ENCODE measurements around the gene ZNF302.

Gene ZNF302

DNA sequence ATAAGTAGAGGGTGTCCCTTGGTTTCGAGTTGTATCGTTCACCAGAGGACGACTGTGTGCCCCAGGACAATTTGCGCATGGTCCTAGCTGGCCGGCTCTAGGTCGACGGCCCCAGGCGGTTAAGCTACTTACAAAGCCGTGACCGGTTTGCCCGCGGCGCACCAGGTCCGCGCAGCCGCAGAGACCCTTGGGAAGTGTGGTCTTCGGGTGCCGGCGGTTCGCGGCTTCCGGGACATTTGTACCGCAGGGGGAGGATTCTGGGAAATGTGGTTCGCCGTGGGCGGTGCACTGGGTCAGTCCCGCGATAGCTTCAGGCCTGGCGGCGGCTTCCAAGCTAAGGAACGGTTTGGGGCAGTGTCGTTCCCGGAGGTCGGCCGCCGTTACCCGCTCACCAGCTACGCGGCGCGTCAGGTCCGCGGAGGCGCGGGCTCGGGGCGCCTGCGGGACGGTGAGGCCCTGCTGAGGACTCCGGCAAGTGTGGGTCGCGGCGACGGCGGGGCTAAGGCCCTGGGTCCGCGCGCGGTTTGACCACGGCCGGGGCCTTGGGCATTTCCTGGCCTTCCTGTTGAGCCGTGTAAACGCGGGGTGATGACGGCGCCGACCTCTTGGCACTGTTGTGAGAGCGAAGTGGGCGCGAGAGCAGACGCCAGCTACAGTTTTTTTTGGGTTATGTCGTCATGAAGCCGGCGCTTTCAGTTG lies at the start of gene ZNF302:
ZNF302 (plus strand) TSS at position 293 of the 699 bp plus-strand sequence. CDS start 1,127 bp downstream, outside the sequence.
- H3K4me3 ChIP-seq (ENCODE audit: low read depth in 1 of 2, low read length in 2 of 2) = peak within 1 kb of the TSS; percentile 90 to 94
- peaks cover 18 to 33% of the 10 kb centered on the region in 2 donors for H3K36me3 ChIP-seq (ENCODE audit: control insufficient read depth in 1 of 2, insufficient read depth in 2 of 2, low read length in 2 of 2)
- H3K9ac ChIP-seq (ENCODE audit: low read depth in 1 of 2, low read length in 2 of 2) = peak within 1 kb of the TSS; percentile 86 to 89
- peak within 1 kb of the TSS; percentile 96 for H3K27ac ChIP-seq (ENCODE audit: low read depth, low read length)
- peaks cover 6 to 11% of the 10 kb centered on the region in 2 donors for H3K4me1 ChIP-seq (ENCODE audit: control insufficient read depth in 1 of 2, insufficient read depth in 2 of 2, low read length in 2 of 2)
- H3K9me3 ChIP-seq (ENCODE audit: control insufficient read depth in 1 of 2, low read length in 2 of 2) = peaks cover 8 to 31% of the 10 kb centered on the region in 2 donors
- no peaks in the 10 kb centered on the region for H3K27me3 ChIP-seq (ENCODE audit: control insufficient read depth in 1 of 2, insufficient read depth in 2 of 2, low read length in 2 of 2)

DNA sequence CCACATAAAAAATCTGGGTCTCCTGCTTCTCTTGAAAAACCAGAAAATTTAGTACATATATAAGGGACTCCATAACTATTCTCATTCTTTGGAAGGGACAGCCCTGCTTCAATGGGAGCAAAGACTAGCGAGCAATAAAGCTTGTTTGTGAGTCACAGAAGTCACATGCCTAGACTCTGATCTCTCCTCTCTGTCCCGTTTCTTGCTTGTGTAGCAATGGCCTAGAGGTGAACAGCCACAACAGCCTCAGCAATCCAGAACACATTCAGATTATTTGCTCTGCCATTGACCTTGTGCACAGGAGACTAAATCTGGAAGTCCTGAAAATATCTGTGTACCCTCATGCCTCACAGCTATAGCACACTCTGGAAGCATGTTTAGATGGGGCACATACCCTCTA lies 43.7 kb upstream of the ZNF302 start:
- H3K36me3 ChIP-seq (ENCODE audit: control insufficient read depth in 1 of 2, insufficient read depth in 2 of 2, low read length in 2 of 2) = no peaks in the 10 kb centered on the region
- H3K27ac ChIP-seq (ENCODE audit: low read depth, low read length) = no peak overlapping the region
- no peaks in the 10 kb centered on the region for H3K4me1 ChIP-seq (ENCODE audit: control insufficient read depth in 1 of 2, insufficient read depth in 2 of 2, low read length in 2 of 2)
- H3K9me3 ChIP-seq (ENCODE audit: control insufficient read depth in 1 of 2, low read length in 2 of 2) = peaks cover 11 to 26% of the 10 kb centered on the region in 2 donors
- no peak overlapping the region for H3K4me3 ChIP-seq (ENCODE audit: low read depth in 1 of 2, low read length in 2 of 2)
- no peaks in the 10 kb centered on the region for H3K27me3 ChIP-seq (ENCODE audit: control insufficient read depth in 1 of 2, insufficient read depth in 2 of 2, low read length in 2 of 2)
- H3K9ac ChIP-seq (ENCODE audit: low read depth in 1 of 2, low read length in 2 of 2) = no peak overlapping the region

DNA sequence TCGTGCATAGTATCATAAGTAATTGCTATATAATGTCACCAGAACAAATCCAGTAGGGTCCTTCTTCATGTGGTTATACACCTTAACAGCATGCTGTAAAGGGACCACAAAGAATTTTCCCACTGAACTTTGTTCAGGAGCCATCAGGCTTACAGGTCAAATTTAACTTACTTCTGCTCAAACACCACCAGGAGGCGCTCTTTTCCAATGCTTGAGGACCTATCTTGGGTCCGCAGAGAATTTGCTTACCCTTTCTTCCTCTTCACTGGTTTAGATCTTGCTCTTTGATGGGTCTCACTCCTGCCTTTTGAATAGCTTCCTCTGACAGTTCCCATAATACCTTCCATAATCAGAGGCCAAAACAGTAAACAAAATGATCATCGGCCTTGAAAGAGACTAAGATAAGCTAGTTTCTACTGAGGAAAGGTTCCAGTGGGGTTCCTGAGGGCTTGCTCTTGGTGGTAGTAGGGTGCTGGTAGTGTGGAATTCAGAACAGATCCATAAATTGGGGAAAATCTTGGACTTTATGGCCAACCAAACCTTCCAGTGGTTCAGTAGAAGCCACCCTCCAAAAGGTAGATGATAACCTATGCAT lies 37.9 kb upstream of the ZNF302 start:
- no peaks in the 10 kb centered on the region for H3K4me1 ChIP-seq (ENCODE audit: control insufficient read depth in 1 of 2, insufficient read depth in 2 of 2, low read length in 2 of 2)
- peaks cover 11 to 14% of the 10 kb centered on the region in 2 donors for H3K9me3 ChIP-seq (ENCODE audit: control insufficient read depth in 1 of 2, low read length in 2 of 2)
- no peak overlapping the region for H3K4me3 ChIP-seq (ENCODE audit: low read depth in 1 of 2, low read length in 2 of 2)
- H3K27ac ChIP-seq (ENCODE audit: low read depth, low read length) = no peak overlapping the region
- no peak overlapping the region for H3K9ac ChIP-seq (ENCODE audit: low read depth in 1 of 2, low read length in 2 of 2)
- no peaks in the 10 kb centered on the region for H3K36me3 ChIP-seq (ENCODE audit: control insufficient read depth in 1 of 2, insufficient read depth in 2 of 2, low read length in 2 of 2)
- H3K27me3 ChIP-seq (ENCODE audit: control insufficient read depth in 1 of 2, insufficient read depth in 2 of 2, low read length in 2 of 2) = no peaks in the 10 kb centered on the region

DNA sequence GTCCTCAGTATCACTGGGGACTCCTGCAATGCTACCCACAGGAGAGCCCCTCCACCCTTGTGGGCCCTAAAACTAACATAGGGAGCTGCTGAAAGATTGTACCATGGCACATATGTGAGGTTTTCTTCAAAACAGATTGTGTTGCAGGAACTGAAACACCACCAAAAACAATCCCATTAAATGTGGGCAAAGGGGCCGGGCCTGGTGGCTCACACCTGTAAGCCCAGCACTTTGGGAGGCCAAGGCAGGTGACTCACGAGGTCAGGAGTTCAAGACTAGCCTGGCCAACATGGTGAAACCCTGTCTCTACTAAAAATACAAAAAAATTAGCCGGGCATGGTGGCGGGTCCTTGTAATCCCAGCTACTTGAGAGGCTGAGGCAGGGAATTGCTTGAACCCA lies 35.2 kb upstream of the ZNF302 start:
- H3K36me3 ChIP-seq (ENCODE audit: control insufficient read depth in 1 of 2, insufficient read depth in 2 of 2, low read length in 2 of 2) = no peaks in the 10 kb centered on the region
- H3K4me3 ChIP-seq (ENCODE audit: low read depth in 1 of 2, low read length in 2 of 2) = no peak overlapping the region
- H3K4me1 ChIP-seq (ENCODE audit: control insufficient read depth in 1 of 2, insufficient read depth in 2 of 2, low read length in 2 of 2) = no peaks in the 10 kb centered on the region
- no peaks in the 10 kb centered on the region for H3K9me3 ChIP-seq (ENCODE audit: control insufficient read depth in 1 of 2, low read length in 2 of 2)
- H3K27me3 ChIP-seq (ENCODE audit: control insufficient read depth in 1 of 2, insufficient read depth in 2 of 2, low read length in 2 of 2) = no peaks in the 10 kb centered on the region
- no peak overlapping the region for H3K27ac ChIP-seq (ENCODE audit: low read depth, low read length)
- H3K9ac ChIP-seq (ENCODE audit: low read depth in 1 of 2, low read length in 2 of 2) = no peak overlapping the region

DNA sequence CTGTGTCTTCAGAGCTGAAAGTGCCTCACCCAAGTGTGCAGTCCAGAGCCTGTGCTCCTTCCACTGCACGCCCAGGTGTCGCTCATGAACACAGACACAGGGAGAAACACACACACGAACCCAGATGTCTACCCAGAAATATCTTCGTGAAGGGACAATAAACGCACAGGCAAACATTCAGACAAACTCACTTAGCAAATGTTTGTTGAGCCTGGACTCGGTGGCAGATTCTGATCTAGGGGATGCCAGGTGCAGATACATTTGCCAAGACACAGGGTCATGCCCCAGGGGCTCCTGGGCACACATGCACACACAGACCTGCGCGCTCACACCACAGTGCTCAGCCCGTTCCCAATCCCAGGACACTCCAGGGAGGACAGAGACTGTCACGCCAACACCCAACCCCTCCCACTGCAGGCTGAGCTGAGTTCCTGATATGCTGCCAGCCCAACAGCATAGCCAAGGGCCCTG lies 32.5 kb upstream of the ZNF302 start:
- Histone ChIP-seq H3K4me3 (ENCODE audit: low read depth in 1 of 2, low read length in 2 of 2) (no peak overlapping the region), H3K36me3 (ENCODE audit: control insufficient read depth in 1 of 2, insufficient read depth in 2 of 2, low read length in 2 of 2) (no peaks in the 10 kb centered on the region), H3K27ac (ENCODE audit: low read depth, low read length) (no peak overlapping the region), H3K9ac (ENCODE audit: low read depth in 1 of 2, low read length in 2 of 2) (no peak overlapping the region), H3K4me1 (ENCODE audit: control insufficient read depth in 1 of 2, insufficient read depth in 2 of 2, low read length in 2 of 2) (no peaks in the 10 kb centered on the region), H3K9me3 (ENCODE audit: control insufficient read depth in 1 of 2, low read length in 2 of 2) (no peaks in the 10 kb centered on the region), H3K27me3 (ENCODE audit: control insufficient read depth in 1 of 2, insufficient read depth in 2 of 2, low read length in 2 of 2) (no peaks in the 10 kb centered on the region)

DNA sequence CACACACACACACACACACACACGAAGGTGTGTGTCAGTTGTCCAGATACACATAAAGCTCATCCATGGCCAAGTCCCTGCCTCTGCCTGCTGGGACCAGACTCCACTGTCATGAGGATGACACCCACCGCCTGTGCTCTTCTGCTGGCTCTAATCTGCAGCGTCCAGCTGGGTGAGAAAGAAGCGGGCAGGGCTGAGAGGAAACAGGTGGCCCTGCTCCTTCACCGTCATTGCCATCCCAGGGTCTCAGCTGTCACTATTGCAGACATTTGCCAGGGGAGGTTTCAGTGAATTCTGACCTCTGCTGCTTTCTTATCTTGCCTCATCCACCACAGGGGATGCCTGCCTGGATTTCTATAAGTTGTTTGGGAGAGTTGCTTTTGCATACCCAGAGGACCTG lies 31.9 kb upstream of the ZNF302 start:
- H3K27ac ChIP-seq (ENCODE audit: low read depth, low read length) = no peak overlapping the region
- no peak overlapping the region for H3K9ac ChIP-seq (ENCODE audit: low read depth in 1 of 2, low read length in 2 of 2)
- no peaks in the 10 kb centered on the region for H3K27me3 ChIP-seq (ENCODE audit: control insufficient read depth in 1 of 2, insufficient read depth in 2 of 2, low read length in 2 of 2)

DNA sequence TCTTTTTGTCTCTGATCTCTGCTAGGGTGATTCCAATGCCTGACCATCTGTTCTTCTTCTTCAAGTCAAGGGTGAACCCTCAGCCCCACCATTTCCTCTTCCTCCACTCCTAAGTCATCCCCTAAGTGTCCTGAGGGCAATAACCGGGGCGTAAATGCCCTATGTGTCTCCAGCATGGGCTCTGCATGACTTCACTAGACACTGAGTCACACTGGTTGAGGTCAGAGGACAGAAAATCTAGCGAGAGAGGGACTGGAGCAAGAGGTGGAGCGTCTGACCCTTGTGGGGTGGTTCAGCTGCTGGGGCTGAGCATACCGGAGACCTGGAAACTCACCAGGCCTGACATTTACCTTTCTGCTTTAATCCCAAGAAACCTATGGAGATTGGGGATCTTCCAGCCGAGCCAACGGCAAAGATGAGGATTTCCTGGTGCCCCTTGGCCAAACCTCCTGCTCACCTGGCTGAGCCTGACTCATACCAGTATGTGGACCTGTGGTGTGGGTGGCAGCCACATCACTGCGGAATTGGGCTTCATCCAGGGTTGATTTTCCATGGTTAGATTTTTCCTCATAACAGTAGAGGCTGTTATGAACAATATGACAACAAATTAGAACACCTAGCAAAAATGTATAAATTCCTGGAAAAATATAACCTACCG lies 27.5 kb upstream of the ZNF302 start:
- Histone ChIP-seq H3K4me3 (ENCODE audit: low read depth in 1 of 2, low read length in 2 of 2) (no peak overlapping the region), H3K27ac (ENCODE audit: low read depth, low read length) (no peak overlapping the region), H3K4me1 (ENCODE audit: control insufficient read depth in 1 of 2, insufficient read depth in 2 of 2, low read length in 2 of 2) (no peaks in the 10 kb centered on the region)

More for the DNA sequence above, 31.9 kb upstream of the ZNF302 start:
- H3K4me3 ChIP-seq (ENCODE audit: low read depth in 1 of 2, low read length in 2 of 2) = no peak overlapping the region
- H3K36me3 ChIP-seq (ENCODE audit: control insufficient read depth in 1 of 2, insufficient read depth in 2 of 2, low read length in 2 of 2) = no peaks in the 10 kb centered on the region
- H3K9me3 ChIP-seq (ENCODE audit: control insufficient read depth in 1 of 2, low read length in 2 of 2) = no peaks in the 10 kb centered on the region
- no peaks in the 10 kb centered on the region for H3K4me1 ChIP-seq (ENCODE audit: control insufficient read depth in 1 of 2, insufficient read depth in 2 of 2, low read length in 2 of 2)

DNA sequence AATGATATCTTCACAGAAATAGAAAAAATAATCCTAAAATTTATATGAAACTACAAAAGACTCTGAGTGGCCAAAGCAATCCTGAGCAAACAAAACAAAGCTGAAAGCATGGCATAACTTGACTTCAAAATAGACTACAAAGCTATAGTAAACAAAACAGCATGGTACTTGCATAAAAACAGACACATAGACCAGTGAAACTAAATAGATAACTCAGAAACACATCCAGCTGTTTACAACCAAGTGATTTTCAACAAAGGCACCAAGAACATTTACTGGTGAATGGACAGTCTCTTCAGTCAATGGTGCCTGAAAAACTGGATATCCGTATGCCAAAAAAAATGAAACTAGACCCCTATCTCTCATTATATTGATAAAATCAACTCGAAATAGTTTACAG lies 25.7 kb upstream of the ZNF302 start:
- H3K36me3 ChIP-seq (ENCODE audit: control insufficient read depth in 1 of 2, insufficient read depth in 2 of 2, low read length in 2 of 2) = no peaks in the 10 kb centered on the region
- H3K4me3 ChIP-seq (ENCODE audit: low read depth in 1 of 2, low read length in 2 of 2) = no peak overlapping the region
- no peaks in the 10 kb centered on the region for H3K4me1 ChIP-seq (ENCODE audit: control insufficient read depth in 1 of 2, insufficient read depth in 2 of 2, low read length in 2 of 2)
- no peaks in the 10 kb centered on the region for H3K27me3 ChIP-seq (ENCODE audit: control insufficient read depth in 1 of 2, insufficient read depth in 2 of 2, low read length in 2 of 2)
- H3K9ac ChIP-seq (ENCODE audit: low read depth in 1 of 2, low read length in 2 of 2) = no peak overlapping the region
- peaks cover 3 to 8% of the 10 kb centered on the region in 2 donors for H3K9me3 ChIP-seq (ENCODE audit: control insufficient read depth in 1 of 2, low read length in 2 of 2)
- no peak overlapping the region for H3K27ac ChIP-seq (ENCODE audit: low read depth, low read length)

More for the DNA sequence above, 27.5 kb upstream of the ZNF302 start:
- Histone ChIP-seq H3K36me3 (ENCODE audit: control insufficient read depth in 1 of 2, insufficient read depth in 2 of 2, low read length in 2 of 2) (no peaks in the 10 kb centered on the region), H3K9me3 (ENCODE audit: control insufficient read depth in 1 of 2, low read length in 2 of 2) (peaks cover 3 to 8% of the 10 kb centered on the region in 2 donors), H3K9ac (ENCODE audit: low read depth in 1 of 2, low read length in 2 of 2) (no peak overlapping the region), H3K27me3 (ENCODE audit: control insufficient read depth in 1 of 2, insufficient read depth in 2 of 2, low read length in 2 of 2) (no peaks in the 10 kb centered on the region)

DNA sequence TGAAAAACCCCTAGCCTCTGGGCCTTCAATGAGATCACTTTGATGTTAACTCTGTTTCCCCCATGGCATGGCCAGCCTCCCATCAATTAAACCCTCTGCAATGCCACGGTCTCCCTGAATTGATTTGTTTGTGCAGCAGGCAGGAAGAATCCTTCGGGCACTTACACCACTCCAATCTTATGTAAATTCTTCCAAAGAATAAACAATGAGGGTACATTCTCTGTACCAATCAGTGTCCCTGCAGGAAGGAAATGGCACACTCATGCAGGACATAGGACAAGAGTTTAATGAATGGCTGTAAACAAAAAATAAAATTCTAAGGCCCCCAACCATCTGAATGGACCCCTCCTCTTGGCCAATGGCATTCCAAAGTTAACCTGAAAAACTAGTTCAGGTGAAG lies 22.7 kb upstream of the ZNF302 start:
- no peaks in the 10 kb centered on the region for H3K36me3 ChIP-seq (ENCODE audit: control insufficient read depth in 1 of 2, insufficient read depth in 2 of 2, low read length in 2 of 2)
- no peaks in the 10 kb centered on the region for H3K27me3 ChIP-seq (ENCODE audit: control insufficient read depth in 1 of 2, insufficient read depth in 2 of 2, low read length in 2 of 2)
- no peaks in the 10 kb centered on the region for H3K4me1 ChIP-seq (ENCODE audit: control insufficient read depth in 1 of 2, insufficient read depth in 2 of 2, low read length in 2 of 2)
- no peak overlapping the region for H3K27ac ChIP-seq (ENCODE audit: low read depth, low read length)
- peaks cover 3 to 8% of the 10 kb centered on the region in 2 donors for H3K9me3 ChIP-seq (ENCODE audit: control insufficient read depth in 1 of 2, low read length in 2 of 2)
- no peak overlapping the region for H3K9ac ChIP-seq (ENCODE audit: low read depth in 1 of 2, low read length in 2 of 2)
- no peak overlapping the region for H3K4me3 ChIP-seq (ENCODE audit: low read depth in 1 of 2, low read length in 2 of 2)

DNA sequence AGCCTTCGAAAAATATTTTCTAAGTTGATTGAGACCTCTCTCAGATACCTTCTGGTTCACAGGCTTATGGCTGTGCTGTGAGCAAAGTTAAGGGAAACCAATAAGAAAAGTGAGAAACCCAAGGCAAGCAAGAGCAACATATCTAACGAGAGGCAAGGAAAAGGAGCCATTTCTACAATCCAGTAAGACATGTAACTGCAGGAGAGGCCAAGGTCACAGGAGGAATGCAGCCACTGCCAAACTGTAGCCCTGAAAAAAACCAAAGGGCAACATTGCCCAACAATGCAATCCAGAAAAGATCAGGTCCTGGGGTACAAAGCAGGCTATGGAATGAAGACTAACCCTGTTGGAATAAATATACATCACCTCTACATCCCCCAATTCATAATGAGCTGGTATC lies 21.8 kb upstream of the ZNF302 start:
- Histone ChIP-seq H3K36me3 (ENCODE audit: control insufficient read depth in 1 of 2, insufficient read depth in 2 of 2, low read length in 2 of 2) (no peaks in the 10 kb centered on the region), H3K9ac (ENCODE audit: low read depth in 1 of 2, low read length in 2 of 2) (no peak overlapping the region), H3K4me3 (ENCODE audit: low read depth in 1 of 2, low read length in 2 of 2) (no peak overlapping the region), H3K27ac (ENCODE audit: low read depth, low read length) (no peak overlapping the region), H3K4me1 (ENCODE audit: control insufficient read depth in 1 of 2, insufficient read depth in 2 of 2, low read length in 2 of 2) (no peaks in the 10 kb centered on the region), H3K9me3 (ENCODE audit: control insufficient read depth in 1 of 2, low read length in 2 of 2) (peaks cover 3 to 8% of the 10 kb centered on the region in 2 donors), H3K27me3 (ENCODE audit: control insufficient read depth in 1 of 2, insufficient read depth in 2 of 2, low read length in 2 of 2) (no peaks in the 10 kb centered on the region)
